ENCODE results near the gene MRPL24.

The MRPL24 gene

DNA sequence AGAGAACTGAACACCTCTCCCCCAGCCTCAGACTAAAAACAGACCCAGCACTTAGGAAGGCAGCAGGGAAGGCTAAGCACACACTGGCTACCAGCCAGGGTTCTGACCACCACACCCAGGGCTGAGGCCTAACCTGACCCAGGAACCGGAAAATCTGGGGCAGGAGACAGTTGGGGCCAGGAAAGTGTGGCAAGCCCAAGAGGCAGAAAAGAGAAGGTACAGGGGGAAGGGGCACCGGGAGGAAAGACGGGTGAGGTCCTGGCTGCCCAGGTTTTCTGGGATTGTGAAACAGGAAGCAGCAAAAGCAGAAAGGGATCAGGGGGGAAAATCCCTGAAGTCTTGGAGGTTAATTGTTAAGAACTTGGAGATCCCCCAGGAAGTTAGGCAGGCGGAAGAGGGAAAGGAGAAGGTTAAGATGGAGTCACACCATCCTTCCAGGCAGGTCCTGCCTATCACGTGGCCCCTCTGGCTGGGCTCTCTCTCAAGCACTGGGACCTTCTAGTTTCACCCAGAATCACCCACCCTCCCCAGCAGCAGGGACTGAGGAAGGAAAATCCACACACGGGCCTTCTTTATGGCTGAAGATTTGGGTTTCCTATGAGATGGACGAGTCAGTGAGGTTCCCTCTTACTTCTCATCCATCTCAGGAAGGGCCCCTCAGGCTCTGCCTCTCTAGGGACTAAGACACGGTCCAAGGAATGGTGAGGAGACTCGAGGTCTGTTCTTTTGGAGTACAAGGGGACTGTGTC, 8.0 kb upstream of the MRPL24 start (continued):
- TF ChIP-seq, protein P1, sequence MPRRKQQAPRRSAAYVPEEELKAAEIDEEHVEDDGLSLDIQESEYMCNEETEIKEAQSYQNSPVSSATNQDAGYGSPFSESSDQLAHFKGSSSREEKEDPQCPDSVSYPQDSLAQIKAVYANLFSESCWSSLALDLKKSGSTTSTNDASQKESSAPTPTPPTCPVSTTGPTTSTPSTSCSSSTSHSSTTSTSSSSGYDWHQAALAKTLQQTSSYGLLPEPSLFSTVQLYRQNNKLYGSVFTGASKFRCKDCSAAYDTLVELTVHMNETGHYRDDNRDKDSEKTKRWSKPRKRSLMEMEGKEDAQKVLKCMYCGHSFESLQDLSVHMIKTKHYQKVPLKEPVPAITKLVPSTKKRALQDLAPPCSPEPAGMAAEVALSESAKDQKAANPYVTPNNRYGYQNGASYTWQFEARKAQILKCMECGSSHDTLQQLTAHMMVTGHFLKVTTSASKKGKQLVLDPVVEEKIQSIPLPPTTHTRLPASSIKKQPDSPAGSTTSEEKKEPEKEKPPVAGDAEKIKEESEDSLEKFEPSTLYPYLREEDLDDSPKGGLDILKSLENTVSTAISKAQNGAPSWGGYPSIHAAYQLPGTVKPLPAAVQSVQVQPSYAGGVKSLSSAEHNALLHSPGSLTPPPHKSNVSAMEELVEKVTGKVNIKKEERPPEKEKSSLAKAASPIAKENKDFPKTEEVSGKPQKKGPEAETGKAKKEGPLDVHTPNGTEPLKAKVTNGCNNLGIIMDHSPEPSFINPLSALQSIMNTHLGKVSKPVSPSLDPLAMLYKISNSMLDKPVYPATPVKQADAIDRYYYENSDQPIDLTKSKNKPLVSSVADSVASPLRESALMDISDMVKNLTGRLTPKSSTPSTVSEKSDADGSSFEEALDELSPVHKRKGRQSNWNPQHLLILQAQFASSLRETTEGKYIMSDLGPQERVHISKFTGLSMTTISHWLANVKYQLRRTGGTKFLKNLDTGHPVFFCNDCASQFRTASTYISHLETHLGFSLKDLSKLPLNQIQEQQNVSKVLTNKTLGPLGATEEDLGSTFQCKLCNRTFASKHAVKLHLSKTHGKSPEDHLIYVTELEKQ (tag by site-specific recombination; IDR thresholded peaks at IDR 0.05; ENCODE audit: borderline replicate concordance), result no peak
- TF ChIP-seq SCRT1 (tag by site-specific recombination; IDR thresholded peaks at IDR 0.05; ENCODE audit: borderline replicate concordance), result no peak
- no peak for TF ChIP-seq ZSCAN4 (tag by site-specific recombination; IDR thresholded peaks at IDR 0.05)
- TF ChIP-seq ZNF23 (tag by site-specific recombination; IDR thresholded peaks at IDR 0.05; ENCODE audit: borderline replicate concordance), result no peak
- TF ChIP-seq ZNF112 (tag by site-specific recombination; IDR thresholded peaks at IDR 0.05), result no peak
- TF ChIP-seq ZNF629 (tag by site-specific recombination; IDR thresholded peaks at IDR 0.05), result no peak
- TF ChIP-seq GLI4 (tag by site-specific recombination; IDR thresholded peaks at IDR 0.05), result no peak

DNA sequence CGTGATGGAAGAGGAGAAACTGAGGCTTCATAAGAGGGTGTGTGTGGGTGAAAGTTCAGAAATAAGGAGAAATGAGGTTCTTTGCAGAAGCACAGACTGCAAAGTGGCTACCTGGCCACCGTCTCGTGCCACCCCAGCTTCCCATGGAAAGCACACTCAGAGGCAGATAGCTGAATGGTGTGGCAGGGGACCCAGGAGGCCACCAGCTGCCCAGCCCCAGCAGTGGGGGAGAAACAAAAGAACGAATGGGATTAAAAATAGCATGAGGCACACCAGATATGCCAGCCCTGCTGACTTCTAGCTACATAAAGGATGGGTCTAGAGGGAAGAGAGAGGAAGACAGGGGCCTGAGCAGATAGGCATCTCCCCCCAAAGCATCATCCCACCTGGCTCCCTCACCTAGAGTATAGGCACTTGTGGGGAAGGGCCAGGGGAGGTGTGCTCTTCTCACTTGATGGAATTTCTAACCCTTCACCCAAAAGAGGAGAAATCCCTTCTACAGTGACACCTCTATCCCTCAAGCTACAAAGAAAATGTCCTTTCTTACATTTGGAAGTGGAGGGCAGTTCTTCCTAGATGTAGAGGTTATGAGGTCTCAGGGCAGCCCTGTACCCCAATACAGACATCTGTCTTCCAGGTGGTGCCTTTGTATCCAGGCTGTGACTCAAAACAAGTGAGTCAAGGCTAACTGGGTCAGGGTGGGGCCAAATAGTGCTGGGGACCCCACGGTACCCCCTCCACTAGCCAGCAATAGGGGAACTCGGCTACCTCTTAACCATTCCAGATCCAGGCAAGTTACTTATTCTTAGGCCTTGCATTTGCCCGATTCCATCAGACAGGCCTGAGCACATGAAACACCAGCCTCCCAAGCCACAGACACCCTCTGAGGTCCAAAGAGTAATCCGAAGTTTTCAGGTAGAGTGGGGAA, 7.1 kb upstream of the MRPL24 start:
- Histone ChIP-seq H3K4me1 (ENCODE audit: control insufficient read depth, insufficient read depth, low read length) (peaks cover 11% of the 10 kb centered on the region; the same call in 1 of the 2 replicates), H3K4me3 (ENCODE audit: low read depth, low read length) (peak overlapping the region; percentile 87), H3K27ac (ENCODE audit: extremely low read depth, low read depth, low read length) (peak overlapping the region; percentile 95), H3K9me3 (ENCODE audit: control insufficient read depth, insufficient read depth, low read depth, low read length) (no peaks in the 10 kb centered on the region), H3K36me3 (ENCODE audit: control insufficient read depth in 2 of 2, insufficient read depth in 1 of 2, low read length in 2 of 2) (peaks cover 0 to 36% of the 10 kb centered on the region in 2 experiments; a peak in 1 of 3 replicates)
- CTCF ChIA-PET, result interaction anchor here (0.7 to 1.9 kb wide), 7 partner anchors 8 to 59 kb away, joined by 3 to 19 read pairs (median 5); partner anchors contain the start of gene METTL25B
- POLR2A ChIA-PET, result interaction anchor here (0.5 to 3.1 kb wide), 8 partner anchors 8 to 87 kb away, joined by 3 to 24 read pairs (median 4); partner anchors contain the start of genes ISG20L2, METTL25B and PRCC
- TF ChIP-seq, protein P2, sequence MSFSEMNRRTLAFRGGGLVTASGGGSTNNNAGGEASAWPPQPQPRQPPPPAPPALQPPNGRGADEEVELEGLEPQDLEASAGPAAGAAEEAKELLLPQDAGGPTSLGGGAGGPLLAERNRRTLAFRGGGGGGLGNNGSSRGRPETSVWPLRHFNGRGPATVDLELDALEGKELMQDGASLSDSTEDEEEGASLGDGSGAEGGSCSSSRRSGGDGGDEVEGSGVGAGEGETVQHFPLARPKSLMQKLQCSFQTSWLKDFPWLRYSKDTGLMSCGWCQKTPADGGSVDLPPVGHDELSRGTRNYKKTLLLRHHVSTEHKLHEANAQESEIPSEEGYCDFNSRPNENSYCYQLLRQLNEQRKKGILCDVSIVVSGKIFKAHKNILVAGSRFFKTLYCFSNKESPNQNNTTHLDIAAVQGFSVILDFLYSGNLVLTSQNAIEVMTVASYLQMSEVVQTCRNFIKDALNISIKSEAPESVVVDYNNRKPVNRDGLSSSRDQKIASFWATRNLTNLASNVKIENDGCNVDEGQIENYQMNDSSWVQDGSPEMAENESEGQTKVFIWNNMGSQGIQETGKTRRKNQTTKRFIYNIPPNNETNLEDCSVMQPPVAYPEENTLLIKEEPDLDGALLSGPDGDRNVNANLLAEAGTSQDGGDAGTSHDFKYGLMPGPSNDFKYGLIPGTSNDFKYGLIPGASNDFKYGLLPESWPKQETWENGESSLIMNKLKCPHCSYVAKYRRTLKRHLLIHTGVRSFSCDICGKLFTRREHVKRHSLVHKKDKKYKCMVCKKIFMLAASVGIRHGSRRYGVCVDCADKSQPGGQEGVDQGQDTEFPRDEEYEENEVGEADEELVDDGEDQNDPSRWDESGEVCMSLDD (tag by site-specific recombination; IDR thresholded peaks at IDR 0.05), result 0 out of 2 replicates have a peak, but pooled peaks have one; percentile 18
- TF ChIP-seq, protein P3, sequence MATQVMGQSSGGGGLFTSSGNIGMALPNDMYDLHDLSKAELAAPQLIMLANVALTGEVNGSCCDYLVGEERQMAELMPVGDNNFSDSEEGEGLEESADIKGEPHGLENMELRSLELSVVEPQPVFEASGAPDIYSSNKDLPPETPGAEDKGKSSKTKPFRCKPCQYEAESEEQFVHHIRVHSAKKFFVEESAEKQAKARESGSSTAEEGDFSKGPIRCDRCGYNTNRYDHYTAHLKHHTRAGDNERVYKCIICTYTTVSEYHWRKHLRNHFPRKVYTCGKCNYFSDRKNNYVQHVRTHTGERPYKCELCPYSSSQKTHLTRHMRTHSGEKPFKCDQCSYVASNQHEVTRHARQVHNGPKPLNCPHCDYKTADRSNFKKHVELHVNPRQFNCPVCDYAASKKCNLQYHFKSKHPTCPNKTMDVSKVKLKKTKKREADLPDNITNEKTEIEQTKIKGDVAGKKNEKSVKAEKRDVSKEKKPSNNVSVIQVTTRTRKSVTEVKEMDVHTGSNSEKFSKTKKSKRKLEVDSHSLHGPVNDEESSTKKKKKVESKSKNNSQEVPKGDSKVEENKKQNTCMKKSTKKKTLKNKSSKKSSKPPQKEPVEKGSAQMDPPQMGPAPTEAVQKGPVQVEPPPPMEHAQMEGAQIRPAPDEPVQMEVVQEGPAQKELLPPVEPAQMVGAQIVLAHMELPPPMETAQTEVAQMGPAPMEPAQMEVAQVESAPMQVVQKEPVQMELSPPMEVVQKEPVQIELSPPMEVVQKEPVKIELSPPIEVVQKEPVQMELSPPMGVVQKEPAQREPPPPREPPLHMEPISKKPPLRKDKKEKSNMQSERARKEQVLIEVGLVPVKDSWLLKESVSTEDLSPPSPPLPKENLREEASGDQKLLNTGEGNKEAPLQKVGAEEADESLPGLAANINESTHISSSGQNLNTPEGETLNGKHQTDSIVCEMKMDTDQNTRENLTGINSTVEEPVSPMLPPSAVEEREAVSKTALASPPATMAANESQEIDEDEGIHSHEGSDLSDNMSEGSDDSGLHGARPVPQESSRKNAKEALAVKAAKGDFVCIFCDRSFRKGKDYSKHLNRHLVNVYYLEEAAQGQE (tag by site-specific recombination; IDR thresholded peaks at IDR 0.05), result no peak
- no peak for TF ChIP-seq ZNF791 (tag by site-specific recombination; IDR thresholded peaks at IDR 0.05)
- TF ChIP-seq IKZF3 (tag by site-specific recombination; IDR thresholded peaks at IDR 0.05), result no peak
- no peak for TF ChIP-seq ZNF2 (tag by site-specific recombination; IDR thresholded peaks at IDR 0.05)
- TF ChIP-seq, protein P4, sequence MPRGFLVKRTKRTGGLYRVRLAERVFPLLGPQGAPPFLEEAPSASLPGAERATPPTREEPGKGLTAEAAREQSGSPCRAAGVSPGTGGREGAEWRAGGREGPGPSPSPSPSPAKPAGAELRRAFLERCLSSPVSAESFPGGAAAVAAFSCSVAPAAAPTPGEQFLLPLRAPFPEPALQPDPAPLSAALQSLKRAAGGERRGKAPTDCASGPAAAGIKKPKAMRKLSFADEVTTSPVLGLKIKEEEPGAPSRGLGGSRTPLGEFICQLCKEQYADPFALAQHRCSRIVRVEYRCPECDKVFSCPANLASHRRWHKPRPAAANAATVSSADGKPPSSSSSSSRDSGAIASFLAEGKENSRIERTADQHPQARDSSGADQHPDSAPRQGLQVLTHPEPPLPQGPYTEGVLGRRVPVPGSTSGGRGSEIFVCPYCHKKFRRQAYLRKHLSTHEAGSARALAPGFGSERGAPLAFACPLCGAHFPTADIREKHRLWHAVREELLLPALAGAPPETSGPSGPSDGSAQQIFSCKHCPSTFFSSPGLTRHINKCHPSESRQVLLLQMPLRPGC (tag by site-specific recombination; IDR thresholded peaks at IDR 0.05), result no peak
- no peak for TF ChIP-seq ZNF214 (tag by site-specific recombination; IDR thresholded peaks at IDR 0.05; ENCODE audit: borderline replicate concordance)
- no peak for TF ChIP-seq ZNF48 (tag by site-specific recombination; IDR thresholded peaks at IDR 0.05)
- TF ChIP-seq ZNF341 (tag by site-specific recombination; IDR thresholded peaks at IDR 0.05; ENCODE audit: low read depth), result peak; percentile 61
- TF ChIP-seq KLF7 (tag by site-specific recombination; IDR thresholded peaks at IDR 0.05; ENCODE audit: borderline replicate concordance), result no peak
- no peak for TF ChIP-seq ZNF571 (tag by site-specific recombination; IDR thresholded peaks at IDR 0.05)
- no peak for TF ChIP-seq ZNF140 (tag by site-specific recombination; IDR thresholded peaks at IDR 0.05)
- no peak for TF ChIP-seq EGR2 (tag by site-specific recombination; IDR thresholded peaks at IDR 0.05; ENCODE audit: low read depth)
- no peak for TF ChIP-seq MYNN (tag by site-specific recombination; IDR thresholded peaks at IDR 0.05; ENCODE audit: borderline replicate concordance)

All from HEK293 (cell line).